Cardiac muscle cell (in vitro differentiated cells and primary cell): ENCODE measurements around the gene MBD3L2. TPM values are rescaled to one million over a fixed set of nuclear protein-coding genes. Genes with fewer than 3 reads are reported as not detected.
"Not testable (repeated sequence)": the region's sequence is repeated elsewhere in the genome, so short reads cannot be mapped to it uniquely, and the experiment has no call there.

Source experiments
- DNase-seq, 2 donors: peaks; one replicate each; pipeline versions ENCODE4 v3.0.0 to v3.0.0-alpha.2; 2010 to 2017; ENCODE audit warnings: low read depth in 1 of 2, low spot score in 1 of 2
- H3K27ac ChIP-seq: fragments of 200-600 bp; sonication (generic); 2 replicates; pipeline ENCODE4 v1.5.1; 2016
- H3K27me3 ChIP-seq: fragments of 200-600 bp; sonication (generic); 2 replicates; pipeline ENCODE4 v1.6.0; 2016; ENCODE audit warnings: control low read depth
- H3K36me3 ChIP-seq: fragments of 200-600 bp; sonication (generic); 2 replicates; pipeline ENCODE4 v1.5.1; 2016; ENCODE audit warnings: control low read depth
- H3K4me1 ChIP-seq: fragments of 200-600 bp; sonication (generic); 2 replicates; pipeline ENCODE4 v1.8.1; 2017; ENCODE audit warnings: low read depth, mild to moderate bottlenecking, mixed run types
- H3K4me3 ChIP-seq: fragments of 200-600 bp; sonication (generic); 2 replicates; pipeline ENCODE4 v1.5.1; 2016; ENCODE audit warnings: mild to moderate bottlenecking
- H3K9me3 ChIP-seq: fragments of 200-600 bp; sonication (generic); 2 replicates; pipeline ENCODE4 v1.5.1; 2017; ENCODE audit warnings: low read depth, mild to moderate bottlenecking, control low read depth
- CTCF ChIP-seq: IDR thresholded peaks from 2 replicates; pipeline ENCODE4 v1.5.1; 2012; ENCODE audit warnings: low read depth, mild to moderate bottlenecking, low read length
- polyA plus RNA-seq: library from polyadenylated mRNA; unstranded; fragments of >200 nt; fragmentation: Nextera tagmentation; extraction: Ambion mirVana; gene quantifications from 2 replicates; pipeline ENCODE4 v1.2.1, GENCODE V29; 2016
- total RNA-seq: library from RNA; depleted of rRNA; stranded (reverse); fragments of >200 nt; gene quantifications from 2 replicates; pipeline ENCODE4 v1.2.3, GENCODE V29; 2016

MBD3L2 gene
- total and polyA plus RNA-seq, 2 experiments from 2014 or later = not detected

GRCh38 chr19:7067122-7067521, 18.0 kb downstream of the MBD3L2 start:
- H3K36me3 ChIP-seq, H3K9me3 ChIP-seq, H3K4me1 ChIP-seq, H3K4me3 ChIP-seq, H3K27ac ChIP-seq, H3K27me3 ChIP-seq: not testable (repeated sequence)
- TF ChIP-seq CTCF = peak; percentile 37
- peak in 1 of 2 donors; percentile 47 for DNase-seq

GRCh38 chr19:7067716-7068115, 18.6 kb downstream of the MBD3L2 start:
- no peaks in the 10 kb centered on the region for H3K4me1 ChIP-seq
- H3K4me3 ChIP-seq = no peak overlapping the region
- H3K9me3 ChIP-seq = no peaks in the 10 kb centered on the region
- H3K27ac ChIP-seq = no peak overlapping the region
- DNase-seq = no peak
- H3K27me3 ChIP-seq = no peaks in the 10 kb centered on the region
- no peak for TF ChIP-seq CTCF
- peaks cover 9% of the 10 kb centered on the region for H3K36me3 ChIP-seq

GRCh38 chr19:7068599-7068998, 19.5 kb downstream of the MBD3L2 start:
- H3K9me3 ChIP-seq = no peaks in the 10 kb centered on the region
- no peak for TF ChIP-seq CTCF
- H3K4me1 ChIP-seq = no peaks in the 10 kb centered on the region
- DNase-seq = no peak
- H3K4me3 ChIP-seq = no peak overlapping the region
- no peaks in the 10 kb centered on the region for H3K27me3 ChIP-seq
- peaks cover 11% of the 10 kb centered on the region for H3K36me3 ChIP-seq
- H3K27ac ChIP-seq = no peak overlapping the region

- peak; percentile 97 to 99 for DNase-seq
- H3K27ac ChIP-seq = peak within 1 kb of the TSS; percentile 20
- H3K27me3 ChIP-seq = no peaks in the 10 kb centered on the region
- peak within 1 kb of the TSS; percentile 61 for H3K4me3 ChIP-seq
- TF ChIP-seq CTCF = no peak
- H3K4me1 ChIP-seq = no peaks in the 10 kb centered on the region
- no peaks in the 10 kb centered on the region for H3K9me3 ChIP-seq
- H3K36me3 ChIP-seq = peaks cover 14% of the 10 kb centered on the region
Observed at GRCh38 chr19:7069042-7069903, 20.2 kb downstream of the MBD3L2 start, which contains the start of gene ZNF557. Gene ZNF557, plus strand, starts transcription at chr19:7069703. Its CDS starts 5,372 bp downstream, at chr19:7075075.

GRCh38 chr19:7069904-7070226, 20.7 kb downstream of the MBD3L2 start:
- no peaks in the 10 kb centered on the region for H3K27me3 ChIP-seq
- H3K4me3 ChIP-seq = peak overlapping the region; percentile 61
- no peak for DNase-seq
- peaks cover 15% of the 10 kb centered on the region for H3K36me3 ChIP-seq
- TF ChIP-seq CTCF = no peak
- H3K9me3 ChIP-seq = no peaks in the 10 kb centered on the region
- H3K27ac ChIP-seq = peak overlapping the region; percentile 20
- H3K4me1 ChIP-seq = no peaks in the 10 kb centered on the region
